HG03565 (cell line): ENCODE measurements around the gene INO80B.
"Not testable (repeated sequence)": the region's sequence is repeated elsewhere in the genome, so short reads cannot be mapped to it uniquely, and the experiment has no call there.

Experiments used
- ATAC-seq: cut with Tn5 transposase; IDR thresholded peaks from one replicate; pipeline ENCODE4 v1.9.1; 2021; ENCODE audit warnings: mild to moderate bottlenecking, moderate library complexity; ENCODE audit not compliant: unreplicated experiment

Gene INO80B

GRCh38 chr2:74454654-74455511 lies at the start of gene INO80B:
INO80B (plus strand) TSS chr2:74455087; CDS start chr2:74455117, 30 bp downstream.
- peak; percentile 53 for ATAC-seq

- peak; percentile 85 for ATAC-seq
These were observed 48.9 kb upstream of the INO80B start for GRCh38 chr2:74406035-74406434.

- no peak for ATAC-seq
These were observed 47.2 kb upstream of the INO80B start for GRCh38 chr2:74407682-74408081.

- ATAC-seq: no peak
These were observed 41.7 kb upstream of the INO80B start for GRCh38 chr2:74413001-74413698.

GRCh38 chr2:74414441-74414840 lies 40.4 kb upstream of the INO80B start:
- no peak for ATAC-seq

GRCh38 chr2:74414881-74415761 lies 39.8 kb upstream of the INO80B start:
- no peak for ATAC-seq

GRCh38 chr2:74415762-74416395 lies 39.0 kb upstream of the INO80B start:
- no peak for ATAC-seq

GRCh38 chr2:74416778-74417177 lies 38.1 kb upstream of the INO80B start:
- ATAC-seq: no peak

- ATAC-seq: no peak
These were observed 37.7 kb upstream of the INO80B start for GRCh38 chr2:74417197-74417596.

- no peak for ATAC-seq
These were observed 37.1 kb upstream of the INO80B start for GRCh38 chr2:74417763-74418162.

GRCh38 chr2:74418312-74418711 lies 36.6 kb upstream of the INO80B start:
- ATAC-seq: no peak

GRCh38 chr2:74419345-74419744 lies 35.5 kb upstream of the INO80B start:
- ATAC-seq: no peak

GRCh38 chr2:74420006-74420405 lies 34.9 kb upstream of the INO80B start:
- ATAC-seq: no peak

GRCh38 chr2:74420443-74421103 lies 34.3 kb upstream of the INO80B start:
- ATAC-seq: not testable (repeated sequence)

- ATAC-seq: peak; percentile 92
These were observed 33.5 kb upstream of the INO80B start, which contains the start of the genes C2orf81 and WDR54 for GRCh38 chr2:74421221-74421870. C2orf81 (minus strand) TSS chr2:74421619; CDS start chr2:74421560, 59 bp downstream. WDR54 (plus strand) TSS chr2:74421730; CDS start chr2:74422154, 424 bp downstream.

GRCh38 chr2:74423231-74424095 lies 31.4 kb upstream of the INO80B start:
- ATAC-seq: no peak

GRCh38 chr2:74424139-74424992 lies 30.5 kb upstream of the INO80B start:
- no peak for ATAC-seq
